WTC11 (cell line): Measurements from ENCODE around the gene FANCE. TPM values are rescaled to one million over a fixed set of nuclear protein-coding genes. Genes with fewer than 3 reads are reported as not detected.

Experiments
- ATAC-seq: fragments of 200-7000 bp; cut with Tn5 transposase; 2 replicates; pipeline ENCODE4 v1.10.0; 2021; ENCODE audit warnings: mild to moderate bottlenecking, moderate library complexity
- CTCF ChIA-PET: fragments of 300-600 bp; sonication (Branson Sonifier 250); formaldehyde crosslinking; loops from one replicate; lab custom pipeline; 2021; ENCODE audit warnings: antibody characterized with exemption; lab: Charles Lee
- POLR2A ChIA-PET: fragments of 350-600 bp; sonication (Branson Sonifier 250); formaldehyde crosslinking; loops from one replicate; lab custom pipeline; 2021; ENCODE audit warnings: antibody characterized with exemption; lab: Charles Lee
- DNase-seq: peaks from one replicate; pipeline ENCODE4 v3.0.0; 2021; ENCODE audit warnings: low spot score
- H3K27ac Mint-ChIP-seq: 2 replicates; pipeline ENCODE4 v1.8.0; 2021; ENCODE audit warnings: mixed read lengths
- H3K27me3 Mint-ChIP-seq: 2 replicates; pipeline ENCODE4 v1.8.0; 2021; ENCODE audit warnings: low read depth, mild to moderate bottlenecking, moderate library complexity, mixed read lengths
- H3K36me3 Mint-ChIP-seq: 2 replicates; pipeline ENCODE4 v1.8.0; 2021; ENCODE audit warnings: mixed read lengths
- H3K4me1 Mint-ChIP-seq: 2 replicates; pipeline ENCODE4 v1.8.0; 2022; ENCODE audit warnings: mixed read lengths
- H3K4me3 Mint-ChIP-seq: 2 replicates; pipeline ENCODE4 v1.8.0; 2021; ENCODE audit warnings: mild to moderate bottlenecking, moderate library complexity, mixed read lengths
- H3K9me3 Mint-ChIP-seq: 2 replicates; pipeline ENCODE4 v1.8.0; 2021; ENCODE audit warnings: mixed read lengths
- CBFB ChIP-seq: sonication (generic); formaldehyde crosslinking; IDR thresholded peaks from 2 replicates; pipeline ENCODE4 v1.8.1; 2022; ENCODE audit warnings: mild to moderate bottlenecking, low read depth, missing genetic modification reagents
- FOXP1 ChIP-seq: sonication (generic); formaldehyde crosslinking; IDR thresholded peaks from 2 replicates; pipeline ENCODE4 v1.8.0; 2022; ENCODE audit warnings: missing genetic modification reagents, mild to moderate bottlenecking, moderate library complexity, borderline replicate concordance
- JAZF1 ChIP-seq: fragments of 250-450 bp; sonication (Bioruptor Pico); IDR thresholded peaks from 2 replicates; pipeline ENCODE4 v1.9.0; 2021; ENCODE audit warnings: moderate library complexity, mild to moderate bottlenecking, inconsistent platforms
- MYBL2 ChIP-seq: sonication (generic); formaldehyde crosslinking; IDR thresholded peaks from 2 replicates; pipeline ENCODE4 v1.8.1; 2023; ENCODE audit warnings: mild to moderate bottlenecking, moderate library complexity, missing genetic modification reagents
- ZNF671 ChIP-seq: fragments of 250-450 bp; sonication (Bioruptor Pico); IDR thresholded peaks from 2 replicates; pipeline ENCODE4 v1.8.0; 2021; ENCODE audit warnings: mild to moderate bottlenecking
- total RNA-seq: library from RNA; stranded (reverse); gene quantifications from 3 replicates; pipeline ENCODE4 v1.2.3, GENCODE V29; 2021
- TF ChIP-seq, protein P1 (sequence below): fragments of 250-450 bp; sonication (Bioruptor Pico); IDR thresholded peaks from 2 replicates; pipeline ENCODE4 v1.9.0; 2021; ENCODE audit warnings: mild to moderate bottlenecking
- TF ChIP-seq, protein P2 (sequence below): sonication (generic); formaldehyde crosslinking; IDR thresholded peaks from 2 replicates; pipeline ENCODE4 v1.8.0; 2023; ENCODE audit warnings: missing genetic modification reagents
- TF ChIP-seq, protein P3 (sequence below): sonication (generic); formaldehyde crosslinking; IDR thresholded peaks from 2 replicates; pipeline ENCODE4 v1.8.1; 2022; ENCODE audit warnings: low read depth, missing genetic modification reagents, borderline replicate concordance
- TF ChIP-seq, protein P4 (sequence below): sonication (generic); formaldehyde crosslinking; IDR thresholded peaks from 2 replicates; pipeline ENCODE4 v1.8.0; 2023; ENCODE audit warnings: missing genetic modification reagents, mild to moderate bottlenecking, borderline replicate concordance
- TF ChIP-seq, protein P5 (sequence below): sonication (generic); formaldehyde crosslinking; IDR thresholded peaks from 2 replicates; pipeline ENCODE4 v1.8.1; 2023; ENCODE audit warnings: mild to moderate bottlenecking, missing genetic modification reagents
- TF ChIP-seq, protein P6 (sequence below): fragments of 200-600 bp; IDR thresholded peaks from 2 replicates; pipeline ENCODE4 v1.8.0; 2022; ENCODE audit warnings: antibody characterized with exemption
- TF ChIP-seq, protein P7 (sequence below): sonication (generic); formaldehyde crosslinking; IDR thresholded peaks from 2 replicates; pipeline ENCODE4 v1.8.0; 2022; ENCODE audit warnings: missing genetic modification reagents

The FANCE gene
- total RNA-seq, 1 experiment from 2014 or later = 22.3 TPM

DNA sequence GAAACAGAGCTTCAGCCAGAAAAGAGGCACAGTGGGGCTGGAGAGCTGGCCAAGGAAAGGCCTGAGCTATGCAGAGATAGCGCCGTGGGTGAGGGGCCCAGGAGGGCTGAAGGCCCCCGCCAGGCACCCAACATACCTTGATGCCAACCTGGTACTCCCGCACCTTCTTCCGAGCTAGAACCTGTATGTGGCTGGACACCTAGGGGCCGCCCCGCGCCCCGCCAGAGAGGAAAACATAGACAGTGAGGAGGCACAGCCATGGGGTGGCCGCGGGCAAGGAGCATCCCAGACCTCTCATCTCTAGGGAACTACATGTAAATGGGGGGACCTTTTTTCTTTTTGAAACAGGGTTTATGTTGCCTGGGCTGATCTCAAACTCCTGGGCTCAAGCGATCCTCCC is 28.0 kb downstream of the FANCE start:
- POLR2A ChIA-PET = interaction anchor here (1.0 to 1.6 kb wide), 3 partner anchors 12 to 43 kb away, joined by 3 read pairs; partner anchors contain the start of gene RPL10A
- CTCF ChIA-PET = interaction anchor here (1.1 to 1.3 kb wide), 3 partner anchors 9 to 65 kb away, joined by 3 to 4 read pairs (median 3); no protein-coding TSS in a partner anchor

DNA sequence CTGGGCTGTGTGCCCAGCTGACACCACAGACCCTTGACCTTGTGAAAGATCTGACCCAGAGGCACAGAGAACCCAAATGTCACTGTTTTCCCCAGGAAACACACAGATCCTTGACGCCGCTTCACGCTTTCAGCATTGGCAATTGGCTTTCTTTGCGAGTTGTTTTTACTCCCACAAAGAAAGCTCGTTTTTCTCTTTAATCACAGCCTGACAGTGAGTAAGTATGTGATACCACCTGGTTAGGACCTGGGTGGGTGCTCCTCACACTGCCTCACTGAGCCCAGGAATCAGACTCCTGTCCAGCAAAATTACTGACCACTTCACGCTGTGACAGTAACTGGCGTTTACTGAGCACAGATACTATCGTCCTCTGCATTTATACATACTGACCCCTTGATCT is 29.1 kb downstream of the FANCE start:
- H3K9me3 Mint-ChIP-seq = no peaks in the 10 kb centered on the region
- peaks cover 19% of the 10 kb centered on the region for H3K4me1 Mint-ChIP-seq
- ChIA-PET POLR2A (interaction anchor here (0.6 to 1.8 kb wide), 4 partner anchors 8 to 48 kb away, joined by 3 to 5 read pairs (median 3); no protein-coding TSS in a partner anchor), CTCF (interaction anchor here (0.8 to 1.3 kb wide), 3 partner anchors 8 to 139 kb away, joined by 3 to 4 read pairs (median 4); partner anchors contain the start of gene PPARD)
- peak overlapping the region; percentile 63; the same call in 1 of the 2 replicates for H3K27ac Mint-ChIP-seq
- ATAC-seq (no peak), DNase-seq (no peak)
- no peak overlapping the region for H3K4me3 Mint-ChIP-seq
- TF ChIP-seq, protein P1, sequence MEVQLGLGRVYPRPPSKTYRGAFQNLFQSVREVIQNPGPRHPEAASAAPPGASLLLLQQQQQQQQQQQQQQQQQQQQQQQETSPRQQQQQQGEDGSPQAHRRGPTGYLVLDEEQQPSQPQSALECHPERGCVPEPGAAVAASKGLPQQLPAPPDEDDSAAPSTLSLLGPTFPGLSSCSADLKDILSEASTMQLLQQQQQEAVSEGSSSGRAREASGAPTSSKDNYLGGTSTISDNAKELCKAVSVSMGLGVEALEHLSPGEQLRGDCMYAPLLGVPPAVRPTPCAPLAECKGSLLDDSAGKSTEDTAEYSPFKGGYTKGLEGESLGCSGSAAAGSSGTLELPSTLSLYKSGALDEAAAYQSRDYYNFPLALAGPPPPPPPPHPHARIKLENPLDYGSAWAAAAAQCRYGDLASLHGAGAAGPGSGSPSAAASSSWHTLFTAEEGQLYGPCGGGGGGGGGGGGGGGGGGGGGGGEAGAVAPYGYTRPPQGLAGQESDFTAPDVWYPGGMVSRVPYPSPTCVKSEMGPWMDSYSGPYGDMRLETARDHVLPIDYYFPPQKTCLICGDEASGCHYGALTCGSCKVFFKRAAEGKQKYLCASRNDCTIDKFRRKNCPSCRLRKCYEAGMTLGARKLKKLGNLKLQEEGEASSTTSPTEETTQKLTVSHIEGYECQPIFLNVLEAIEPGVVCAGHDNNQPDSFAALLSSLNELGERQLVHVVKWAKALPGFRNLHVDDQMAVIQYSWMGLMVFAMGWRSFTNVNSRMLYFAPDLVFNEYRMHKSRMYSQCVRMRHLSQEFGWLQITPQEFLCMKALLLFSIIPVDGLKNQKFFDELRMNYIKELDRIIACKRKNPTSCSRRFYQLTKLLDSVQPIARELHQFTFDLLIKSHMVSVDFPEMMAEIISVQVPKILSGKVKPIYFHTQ (CRISPR knock-in tag) = no peak
- TF ChIP-seq MYBL2 (no peak), JAZF1 (CRISPR knock-in tag) (no peak), ZNF671 (CRISPR knock-in tag) (no peak), FOXP1 (CRISPR knock-in tag) (no peak)
- TF ChIP-seq, protein P2, sequence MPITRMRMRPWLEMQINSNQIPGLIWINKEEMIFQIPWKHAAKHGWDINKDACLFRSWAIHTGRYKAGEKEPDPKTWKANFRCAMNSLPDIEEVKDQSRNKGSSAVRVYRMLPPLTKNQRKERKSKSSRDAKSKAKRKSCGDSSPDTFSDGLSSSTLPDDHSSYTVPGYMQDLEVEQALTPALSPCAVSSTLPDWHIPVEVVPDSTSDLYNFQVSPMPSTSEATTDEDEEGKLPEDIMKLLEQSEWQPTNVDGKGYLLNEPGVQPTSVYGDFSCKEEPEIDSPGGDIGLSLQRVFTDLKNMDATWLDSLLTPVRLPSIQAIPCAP = no peak
- TF ChIP-seq, protein P3, sequence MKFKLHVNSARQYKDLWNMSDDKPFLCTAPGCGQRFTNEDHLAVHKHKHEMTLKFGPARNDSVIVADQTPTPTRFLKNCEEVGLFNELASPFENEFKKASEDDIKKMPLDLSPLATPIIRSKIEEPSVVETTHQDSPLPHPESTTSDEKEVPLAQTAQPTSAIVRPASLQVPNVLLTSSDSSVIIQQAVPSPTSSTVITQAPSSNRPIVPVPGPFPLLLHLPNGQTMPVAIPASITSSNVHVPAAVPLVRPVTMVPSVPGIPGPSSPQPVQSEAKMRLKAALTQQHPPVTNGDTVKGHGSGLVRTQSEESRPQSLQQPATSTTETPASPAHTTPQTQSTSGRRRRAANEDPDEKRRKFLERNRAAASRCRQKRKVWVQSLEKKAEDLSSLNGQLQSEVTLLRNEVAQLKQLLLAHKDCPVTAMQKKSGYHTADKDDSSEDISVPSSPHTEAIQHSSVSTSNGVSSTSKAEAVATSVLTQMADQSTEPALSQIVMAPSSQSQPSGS (CRISPR knock-in tag) = no peak
- TF ChIP-seq, protein P4, sequence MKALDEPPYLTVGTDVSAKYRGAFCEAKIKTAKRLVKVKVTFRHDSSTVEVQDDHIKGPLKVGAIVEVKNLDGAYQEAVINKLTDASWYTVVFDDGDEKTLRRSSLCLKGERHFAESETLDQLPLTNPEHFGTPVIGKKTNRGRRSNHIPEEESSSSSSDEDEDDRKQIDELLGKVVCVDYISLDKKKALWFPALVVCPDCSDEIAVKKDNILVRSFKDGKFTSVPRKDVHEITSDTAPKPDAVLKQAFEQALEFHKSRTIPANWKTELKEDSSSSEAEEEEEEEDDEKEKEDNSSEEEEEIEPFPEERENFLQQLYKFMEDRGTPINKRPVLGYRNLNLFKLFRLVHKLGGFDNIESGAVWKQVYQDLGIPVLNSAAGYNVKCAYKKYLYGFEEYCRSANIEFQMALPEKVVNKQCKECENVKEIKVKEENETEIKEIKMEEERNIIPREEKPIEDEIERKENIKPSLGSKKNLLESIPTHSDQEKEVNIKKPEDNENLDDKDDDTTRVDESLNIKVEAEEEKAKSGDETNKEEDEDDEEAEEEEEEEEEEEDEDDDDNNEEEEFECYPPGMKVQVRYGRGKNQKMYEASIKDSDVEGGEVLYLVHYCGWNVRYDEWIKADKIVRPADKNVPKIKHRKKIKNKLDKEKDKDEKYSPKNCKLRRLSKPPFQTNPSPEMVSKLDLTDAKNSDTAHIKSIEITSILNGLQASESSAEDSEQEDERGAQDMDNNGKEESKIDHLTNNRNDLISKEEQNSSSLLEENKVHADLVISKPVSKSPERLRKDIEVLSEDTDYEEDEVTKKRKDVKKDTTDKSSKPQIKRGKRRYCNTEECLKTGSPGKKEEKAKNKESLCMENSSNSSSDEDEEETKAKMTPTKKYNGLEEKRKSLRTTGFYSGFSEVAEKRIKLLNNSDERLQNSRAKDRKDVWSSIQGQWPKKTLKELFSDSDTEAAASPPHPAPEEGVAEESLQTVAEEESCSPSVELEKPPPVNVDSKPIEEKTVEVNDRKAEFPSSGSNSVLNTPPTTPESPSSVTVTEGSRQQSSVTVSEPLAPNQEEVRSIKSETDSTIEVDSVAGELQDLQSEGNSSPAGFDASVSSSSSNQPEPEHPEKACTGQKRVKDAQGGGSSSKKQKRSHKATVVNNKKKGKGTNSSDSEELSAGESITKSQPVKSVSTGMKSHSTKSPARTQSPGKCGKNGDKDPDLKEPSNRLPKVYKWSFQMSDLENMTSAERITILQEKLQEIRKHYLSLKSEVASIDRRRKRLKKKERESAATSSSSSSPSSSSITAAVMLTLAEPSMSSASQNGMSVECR (CRISPR knock-in tag) = no peak
- TF ChIP-seq, protein P5, sequence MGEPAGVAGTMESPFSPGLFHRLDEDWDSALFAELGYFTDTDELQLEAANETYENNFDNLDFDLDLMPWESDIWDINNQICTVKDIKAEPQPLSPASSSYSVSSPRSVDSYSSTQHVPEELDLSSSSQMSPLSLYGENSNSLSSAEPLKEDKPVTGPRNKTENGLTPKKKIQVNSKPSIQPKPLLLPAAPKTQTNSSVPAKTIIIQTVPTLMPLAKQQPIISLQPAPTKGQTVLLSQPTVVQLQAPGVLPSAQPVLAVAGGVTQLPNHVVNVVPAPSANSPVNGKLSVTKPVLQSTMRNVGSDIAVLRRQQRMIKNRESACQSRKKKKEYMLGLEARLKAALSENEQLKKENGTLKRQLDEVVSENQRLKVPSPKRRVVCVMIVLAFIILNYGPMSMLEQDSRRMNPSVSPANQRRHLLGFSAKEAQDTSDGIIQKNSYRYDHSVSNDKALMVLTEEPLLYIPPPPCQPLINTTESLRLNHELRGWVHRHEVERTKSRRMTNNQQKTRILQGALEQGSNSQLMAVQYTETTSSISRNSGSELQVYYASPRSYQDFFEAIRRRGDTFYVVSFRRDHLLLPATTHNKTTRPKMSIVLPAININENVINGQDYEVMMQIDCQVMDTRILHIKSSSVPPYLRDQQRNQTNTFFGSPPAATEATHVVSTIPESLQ (CRISPR knock-in tag) = no peak
- TF ChIP-seq, protein P6, sequence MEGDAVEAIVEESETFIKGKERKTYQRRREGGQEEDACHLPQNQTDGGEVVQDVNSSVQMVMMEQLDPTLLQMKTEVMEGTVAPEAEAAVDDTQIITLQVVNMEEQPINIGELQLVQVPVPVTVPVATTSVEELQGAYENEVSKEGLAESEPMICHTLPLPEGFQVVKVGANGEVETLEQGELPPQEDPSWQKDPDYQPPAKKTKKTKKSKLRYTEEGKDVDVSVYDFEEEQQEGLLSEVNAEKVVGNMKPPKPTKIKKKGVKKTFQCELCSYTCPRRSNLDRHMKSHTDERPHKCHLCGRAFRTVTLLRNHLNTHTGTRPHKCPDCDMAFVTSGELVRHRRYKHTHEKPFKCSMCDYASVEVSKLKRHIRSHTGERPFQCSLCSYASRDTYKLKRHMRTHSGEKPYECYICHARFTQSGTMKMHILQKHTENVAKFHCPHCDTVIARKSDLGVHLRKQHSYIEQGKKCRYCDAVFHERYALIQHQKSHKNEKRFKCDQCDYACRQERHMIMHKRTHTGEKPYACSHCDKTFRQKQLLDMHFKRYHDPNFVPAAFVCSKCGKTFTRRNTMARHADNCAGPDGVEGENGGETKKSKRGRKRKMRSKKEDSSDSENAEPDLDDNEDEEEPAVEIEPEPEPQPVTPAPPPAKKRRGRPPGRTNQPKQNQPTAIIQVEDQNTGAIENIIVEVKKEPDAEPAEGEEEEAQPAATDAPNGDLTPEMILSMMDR = no peak
- TF ChIP-seq, protein P7, sequence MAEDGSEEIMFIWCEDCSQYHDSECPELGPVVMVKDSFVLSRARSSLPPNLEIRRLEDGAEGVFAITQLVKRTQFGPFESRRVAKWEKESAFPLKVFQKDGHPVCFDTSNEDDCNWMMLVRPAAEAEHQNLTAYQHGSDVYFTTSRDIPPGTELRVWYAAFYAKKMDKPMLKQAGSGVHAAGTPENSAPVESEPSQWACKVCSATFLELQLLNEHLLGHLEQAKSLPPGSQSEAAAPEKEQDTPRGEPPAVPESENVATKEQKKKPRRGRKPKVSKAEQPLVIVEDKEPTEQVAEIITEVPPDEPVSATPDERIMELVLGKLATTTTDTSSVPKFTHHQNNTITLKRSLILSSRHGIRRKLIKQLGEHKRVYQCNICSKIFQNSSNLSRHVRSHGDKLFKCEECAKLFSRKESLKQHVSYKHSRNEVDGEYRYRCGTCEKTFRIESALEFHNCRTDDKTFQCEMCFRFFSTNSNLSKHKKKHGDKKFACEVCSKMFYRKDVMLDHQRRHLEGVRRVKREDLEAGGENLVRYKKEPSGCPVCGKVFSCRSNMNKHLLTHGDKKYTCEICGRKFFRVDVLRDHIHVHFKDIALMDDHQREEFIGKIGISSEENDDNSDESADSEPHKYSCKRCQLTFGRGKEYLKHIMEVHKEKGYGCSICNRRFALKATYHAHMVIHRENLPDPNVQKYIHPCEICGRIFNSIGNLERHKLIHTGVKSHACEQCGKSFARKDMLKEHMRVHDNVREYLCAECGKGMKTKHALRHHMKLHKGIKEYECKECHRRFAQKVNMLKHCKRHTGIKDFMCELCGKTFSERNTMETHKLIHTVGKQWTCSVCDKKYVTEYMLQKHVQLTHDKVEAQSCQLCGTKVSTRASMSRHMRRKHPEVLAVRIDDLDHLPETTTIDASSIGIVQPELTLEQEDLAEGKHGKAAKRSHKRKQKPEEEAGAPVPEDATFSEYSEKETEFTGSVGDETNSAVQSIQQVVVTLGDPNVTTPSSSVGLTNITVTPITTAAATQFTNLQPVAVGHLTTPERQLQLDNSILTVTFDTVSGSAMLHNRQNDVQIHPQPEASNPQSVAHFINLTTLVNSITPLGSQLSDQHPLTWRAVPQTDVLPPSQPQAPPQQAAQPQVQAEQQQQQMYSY (CRISPR knock-in tag) = no peak
- TF ChIP-seq, all 79 proteins: peak for 0
- H3K27me3 Mint-ChIP-seq = no peaks in the 10 kb centered on the region
- peaks cover 21% of the 10 kb centered on the region for H3K36me3 Mint-ChIP-seq

More for the DNA sequence above, 28.0 kb downstream of the FANCE start:
- Mint-ChIP-seq H3K9me3 (no peaks in the 10 kb centered on the region), H3K27ac (peak overlapping the region; percentile 23; the same call in 1 of the 2 replicates), H3K36me3 (peaks cover 21% of the 10 kb centered on the region), H3K4me1 (peaks cover 13% of the 10 kb centered on the region), H3K4me3 (no peak overlapping the region), H3K27me3 (no peaks in the 10 kb centered on the region)
- DNase-seq (no peak), ATAC-seq (no peak)
- no peak for TF ChIP-seq CBFB (CRISPR knock-in tag)
